GM12878 (cell line): ENCODE results near the gene TXNDC5. TPM values are rescaled to one million over a fixed set of nuclear protein-coding genes. Genes with fewer than 3 reads are reported as not detected.
A peak's percentile ranks its signal among the peaks of the same experiment; 100 is the strongest.

Experiments
- ATAC-seq: fragments of 200-7000 bp; cut with Tn5 transposase; 3 replicates; pipeline ENCODE4 v1.9.1; 2020; ENCODE audit warnings: mild to moderate bottlenecking, moderate library complexity
- BruUV-seq: library from RNA; stranded (reverse); fragments of 400-500 nt; replicated peaks from 2 replicates; lab custom pipeline; 2021; lab: Mats Ljungman, UMichigan
- CTCF ChIA-PET: fragments of 300-600 bp; sonication (Branson Sonifier 250); formaldehyde crosslinking; extraction: SDS; loops from one replicate; lab custom pipeline; 2021; ENCODE audit warnings: inconsistent platforms; lab: Yijun Ruan, JAX
- POLR2A ChIA-PET: fragments of 350-600 bp; formaldehyde crosslinking; extraction: SDS; loops from one replicate; lab custom pipeline; 2021; ENCODE audit warnings: inconsistent platforms; lab: Charles Lee
- RAD21 ChIA-PET: fragments of 300-600 bp; sonication (Branson Sonifier 250); formaldehyde crosslinking; loops from one replicate; lab custom pipeline; 2023; ENCODE audit warnings: antibody characterized with exemption; ENCODE audit not compliant: unreplicated experiment; lab: Charles Lee
- SMC1A ChIA-PET: fragments of 300-600 bp; sonication (Branson Sonifier 250); formaldehyde crosslinking; loops from one replicate; lab custom pipeline; 2023; ENCODE audit not compliant: unreplicated experiment, uncharacterized antibody; lab: Charles Lee
- DNase-seq: peaks from one replicate; pipeline ENCODE4 v3.0.0-alpha.2; 2011; ENCODE audit warnings: low read depth, low spot score
- FAIRE-seq: peaks from 3 replicates; lab custom pipeline; 2011; peaks lifted over from hg19 to GRCh38; lab: Jason Lieb, UNC
- H2AFZ ChIP-seq: 2 replicates; pipeline ENCODE4 v1.6.0; 2011; ENCODE audit warnings: low read depth, low read length, control low read depth; ENCODE audit not compliant: control insufficient read depth
- H3K27ac ChIP-seq: 2 replicates; pipeline ENCODE4 v1.5.1; 2011; ENCODE audit warnings: control low read depth; ENCODE audit not compliant: control insufficient read depth, insufficient read depth
- H3K27me3 ChIP-seq, 2 experiments: replicated peaks in 1 of 2; 2 replicates each; pipeline versions ENCODE4 v1.6.0 to v1.6.1; 2011; ENCODE audit warnings: low read length in 1 of 2; ENCODE audit not compliant: control insufficient read depth in 2 of 2, insufficient read depth in 2 of 2
- H3K36me3 ChIP-seq, 2 experiments: 2 replicates each; pipeline ENCODE4 v1.5.1; 2011; ENCODE audit warnings: low read length in 1 of 2; ENCODE audit not compliant: control insufficient read depth in 2 of 2, insufficient read depth in 2 of 2
- H3K4me1 ChIP-seq: 2 replicates; pipeline ENCODE4 v1.6.1; 2011; ENCODE audit warnings: mild to moderate bottlenecking, low read length, moderate library complexity, mixed read lengths; ENCODE audit not compliant: control insufficient read depth, insufficient read depth
- H3K4me2 ChIP-seq: 2 replicates; pipeline ENCODE4 v1.6.0; 2011; ENCODE audit warnings: control low read depth; ENCODE audit not compliant: control insufficient read depth, insufficient read depth
- H3K4me3 ChIP-seq: fragments of 200-600 bp; sonication (generic); 2 replicates; pipeline ENCODE4 v1.5.1; 2016
- H3K79me2 ChIP-seq: 2 replicates; pipeline ENCODE4 v1.6.0; 2011; ENCODE audit warnings: low read length; ENCODE audit not compliant: control insufficient read depth, insufficient read depth
- H3K9ac ChIP-seq: 2 replicates; pipeline ENCODE4 v1.8.0; 2011; ENCODE audit warnings: low read length, control low read depth, mixed read lengths; ENCODE audit not compliant: control insufficient read depth, insufficient read depth
- H3K9me3 ChIP-seq: replicated peaks from 3 replicates; pipeline ENCODE4 v1.5.1; 2011; ENCODE audit warnings: mild to moderate bottlenecking, low read length; ENCODE audit not compliant: control insufficient read depth, insufficient read depth
- H4K20me1 ChIP-seq: 2 replicates; pipeline ENCODE4 v1.6.0; 2011; ENCODE audit not compliant: control insufficient read depth, insufficient read depth
- CHD4 ChIP-seq: fragments of 200-600 bp; sonication (generic); IDR thresholded peaks from 2 replicates; pipeline ENCODE4 v1.6.1; 2016; ENCODE audit warnings: mild to moderate bottlenecking
- NFIC ChIP-seq: IDR thresholded peaks from 2 replicates; pipeline ENCODE4 v1.6.1; 2012; ENCODE audit warnings: low read depth, mild to moderate bottlenecking, inconsistent platforms, low read length, moderate library complexity
- NFXL1 ChIP-seq: fragments of 450-650 bp; IDR thresholded peaks from 2 replicates; pipeline ENCODE4 v1.6.1; 2017; ENCODE audit warnings: antibody characterized with exemption, mild to moderate bottlenecking, borderline replicate concordance
- SKIL ChIP-seq: fragments of 450-650 bp; IDR thresholded peaks from 2 replicates; pipeline ENCODE4 v1.6.1; 2017; ENCODE audit warnings: mild to moderate bottlenecking, low read depth, inconsistent platforms; ENCODE audit not compliant: poor library complexity, severe bottlenecking
- SUPT20H ChIP-seq: IDR thresholded peaks from 2 replicates; pipeline ENCODE4 v1.6.1; 2011; ENCODE audit warnings: low read depth, mild to moderate bottlenecking, low read length, moderate library complexity, borderline replicate concordance; ENCODE audit not compliant: control insufficient read depth
- TBL1XR1 ChIP-seq: IDR thresholded peaks from 2 replicates; pipeline ENCODE4 v1.6.1; 2012; ENCODE audit warnings: low read depth, low read length, improper control_type of control experiment
- ZBTB11 ChIP-seq: fragments of 450-650 bp; formaldehyde crosslinking; IDR thresholded peaks from 2 replicates; pipeline ENCODE4 v1.5.0; 2022; ENCODE audit warnings: mild to moderate bottlenecking, missing genetic modification characterization
- ZNF687 ChIP-seq: fragments of 450-650 bp; IDR thresholded peaks from 2 replicates; pipeline ENCODE4 v1.6.1; 2017; ENCODE audit warnings: mild to moderate bottlenecking, moderate library complexity
- WGBS: methylation state at CpG from one replicate; pipeline ENCODE4 v1.1.6; 2016; ENCODE audit warnings: low lambda C conversion rate; ENCODE audit not compliant: insufficient replicate concordance, insufficient coverage; ENCODE audit errors: missing lambda C conversion rate; 5-methylcytosine and 5-hydroxymethylcytosine counted together
- in situ Hi-C: fragments of 300-500 bp; cut with MboI; formaldehyde crosslinking; loops from 9 replicates; pipeline ENCODE4 v1.14.3; 2018; ENCODE audit warnings: mixed read lengths
- intact Hi-C: fragments of 100-400 bp; cut with micrococcal nuclease; formaldehyde crosslinking; loops from one replicate; pipeline ENCODE4 v1.14.2; 2022; ENCODE audit not compliant: unreplicated experiment
- polyA plus RNA-seq, 11 experiments: library from polyadenylated mRNA; depleted of rRNA in 4 of 11; unstranded in 6 of 11; stranded (reverse) in 5 of 11; fragments of >200 nt; fragmentation: Nextera tagmentation in 4 of 11; fragmentation: Illumina TruSeq in 1 of 11; extraction: Ambion mirVana in 4 of 11; extraction: Trizol in 1 of 11; gene quantifications; 1 replicate in 1 of 11; 2 replicates in 10 of 11; pipeline versions ENCODE4 v1.2.1 to v1.2.3, GENCODE V29; 2011 to 2016; ENCODE audit warnings: inconsistent platforms in 2 of 11, missing spikeins in 2 of 11, low read depth in 1 of 11
- total RNA-seq, 4 experiments: library from RNA; depleted of rRNA in 3 of 4; stranded (reverse); fragments of >200 nt in 3 of 4; fragmentation: Illumina TruSeq in 1 of 4; extraction: Trizol in 1 of 4; gene quantifications; 2 replicates each; pipeline versions ENCODE4 v1.2.1 to v1.2.3, GENCODE V29; 2013 to 2021

Gene TXNDC5
- total and polyA plus RNA-seq, 10 of the 15 experiments (the other 5 are each of a cell fraction or from before 2014, with no cell fraction given): 7.2 to 181 (median 132) TPM

GRCh38 chr6:7933794-7934193, 23.2 kb upstream of the TXNDC5 start (continued):
- TF ChIP-seq TBL1XR1 (0 out of 2 replicates have a peak, but pooled peaks have one; percentile 32), CHD4 (no peak), SKIL (no peak), NFXL1 (no peak), NFIC (peak; percentile 82)

GRCh38 chr6:7932625-7933024, 22.0 kb upstream of the TXNDC5 start:
- no TSS peak for BruUV-seq
- no peaks in the 10 kb centered on the region for H3K27me3 ChIP-seq
- in situ Hi-C loops (no loop called here), intact Hi-C loops (no loop called here)
- no peak overlapping the region for H2AFZ ChIP-seq
- FAIRE-seq: no peak
- no peak for ATAC-seq
- H3K4me3 ChIP-seq: no peak overlapping the region
- no peak overlapping the region for H3K9ac ChIP-seq
- ChIA-PET CTCF (interaction anchor here (0.7 to 1.7 kb wide), 5 partner anchors 33 to 210 kb away, joined by 3 to 7 read pairs (median 3); no protein-coding TSS in a partner anchor), SMC1A (interaction anchor here (0.6 kb wide), 1 partner anchor 1212 kb away, joined by 3 read pairs; no protein-coding TSS in a partner anchor), POLR2A (no interaction called here), RAD21 (no interaction called here)
- no peak overlapping the region for H3K4me2 ChIP-seq
- no peaks in the 10 kb centered on the region for H4K20me1 ChIP-seq
- H3K79me2 ChIP-seq: no peaks in the 10 kb centered on the region
- H3K4me1 ChIP-seq: peaks cover 19% of the 10 kb centered on the region
- peaks cover 5% of the 10 kb centered on the region; the same call in 2 of the 3 replicates for H3K9me3 ChIP-seq
- no peaks in the 10 kb centered on the region for H3K36me3 ChIP-seq
- DNase-seq: no peak
- H3K27ac ChIP-seq: no peak overlapping the region
- 71% methylated on average over 2 of the region's 2 CpGs for WGBS
- TF ChIP-seq ZBTB11 (CRISPR knock-in tag) (no peak), SUPT20H (no peak), ZNF687 (no peak)
